GM12891 (cell line): ENCODE results near the gene KIF13A.

Source experiments
- DNase-seq: peaks from one replicate; pipeline ENCODE4 v3.0.0; 2011; ENCODE audit warnings: low spot score; ENCODE audit not compliant: insufficient read length
- FAIRE-seq: peaks from 2 replicates; lab custom pipeline; 2011; peaks lifted over from hg19 to GRCh38; lab: Jason Lieb, UNC
- PAX5 ChIP-seq: IDR thresholded peaks from 2 replicates; pipeline ENCODE4 v1.6.1; 2011; ENCODE audit warnings: low read length, moderate library complexity, mild to moderate bottlenecking; ENCODE audit not compliant: insufficient read depth, severe bottlenecking
- POLR2A ChIP-seq: IDR thresholded peaks from 2 replicates; pipeline ENCODE4 v1.6.1; 2011; ENCODE audit warnings: low read depth, low read length, control low read depth
- POLR2AphosphoS5 ChIP-seq: IDR thresholded peaks from 2 replicates; pipeline ENCODE4 v1.6.1; 2011; ENCODE audit warnings: low read depth, low read length, control low read depth
- POU2F2 ChIP-seq: IDR thresholded peaks from 2 replicates; pipeline ENCODE4 v1.6.1; 2011; ENCODE audit warnings: low read depth, mild to moderate bottlenecking, control low read depth, low read length, moderate library complexity
- SPI1 ChIP-seq: IDR thresholded peaks from 2 replicates; pipeline ENCODE4 v1.6.1; 2011; ENCODE audit warnings: low read depth, low read length, control low read depth
- TAF1 ChIP-seq: IDR thresholded peaks from 2 replicates; pipeline ENCODE4 v1.6.1; 2011; ENCODE audit warnings: low read depth, low read length, control low read depth

KIF13A gene

GRCh38 chr6:17719323-17720041, 268.0 kb downstream of the KIF13A start:
- FAIRE-seq = no peak
- TF ChIP-seq POLR2AphosphoS5 = no peak
- no peak for TF ChIP-seq TAF1
- no peak for TF ChIP-seq POU2F2
- no peak for TF ChIP-seq SPI1
- no peak for TF ChIP-seq PAX5
- no peak for TF ChIP-seq POLR2A
- no peak for DNase-seq

DNA sequence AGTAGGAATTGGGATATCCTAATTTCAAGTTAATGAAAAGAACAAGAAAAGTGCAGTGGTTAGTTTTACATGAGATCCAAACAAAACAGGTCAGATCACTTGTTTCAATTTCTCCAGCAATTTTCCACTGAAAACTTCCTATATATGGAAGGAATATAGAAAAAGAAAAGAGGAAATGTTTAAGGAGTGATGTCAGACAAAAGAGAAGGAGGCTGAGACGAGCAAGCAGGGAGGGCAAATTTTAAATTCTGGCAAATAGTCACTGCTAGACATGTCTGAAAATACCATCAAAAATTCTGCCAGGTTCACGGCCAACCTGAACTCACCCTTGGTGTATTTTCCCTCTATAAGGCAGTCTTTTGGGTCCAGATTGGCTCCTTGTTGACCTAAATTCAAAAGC, 271.2 kb downstream of the KIF13A start:
- FAIRE-seq (no peak), DNase-seq (no peak)
- TF ChIP-seq POLR2A (no peak), SPI1 (no peak), POLR2AphosphoS5 (no peak), PAX5 (no peak), POU2F2 (no peak), TAF1 (no peak)

DNA sequence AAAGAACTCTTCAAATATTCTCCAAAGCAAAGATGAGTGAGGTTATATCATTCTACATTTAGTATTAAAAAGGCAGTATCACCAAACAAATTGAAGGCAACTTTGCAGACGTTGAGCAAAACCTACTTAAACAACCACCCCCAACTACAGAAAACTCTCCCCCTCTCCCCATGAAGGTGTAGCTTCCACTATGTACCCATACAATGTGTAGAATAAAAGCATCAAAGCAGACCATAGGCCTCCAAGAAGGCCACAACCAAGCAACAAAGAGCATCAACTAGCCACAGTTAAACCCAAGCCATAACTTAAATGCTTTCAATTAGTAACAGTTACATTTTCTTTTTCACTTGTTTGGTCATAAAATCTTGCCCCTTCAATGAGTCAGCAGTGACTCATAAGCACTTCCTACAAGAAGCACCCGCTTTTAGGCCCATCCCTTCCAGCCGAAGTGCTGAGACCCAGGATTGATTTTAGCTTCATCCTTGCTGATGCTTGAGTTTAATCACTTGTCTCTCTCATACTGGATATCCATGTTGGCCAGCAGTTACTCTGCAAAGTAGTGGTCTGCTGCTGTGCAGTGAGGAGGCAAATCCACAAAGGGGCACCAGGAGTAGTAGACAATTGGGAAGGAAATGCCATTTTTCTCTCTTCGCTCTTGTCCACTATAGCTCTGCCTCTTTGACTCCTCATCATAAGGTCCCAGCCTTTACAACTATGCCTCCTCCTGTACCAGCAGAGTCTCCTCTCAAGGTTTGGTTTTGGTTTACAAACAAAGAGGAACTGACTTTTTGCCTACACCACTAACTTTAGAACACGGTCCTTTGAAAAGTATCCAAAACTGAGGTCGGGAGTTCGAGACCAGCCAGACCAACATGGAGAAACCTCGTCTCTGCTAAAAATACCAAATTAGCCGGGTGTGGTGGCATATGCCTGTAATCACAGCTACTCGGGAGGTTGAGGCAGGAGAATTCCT, 272.3 kb downstream of the KIF13A start:
- FAIRE-seq (peak; percentile 28), DNase-seq (no peak)
- TF ChIP-seq POLR2AphosphoS5 (no peak), TAF1 (no peak), SPI1 (peak; percentile 65), PAX5 (no peak), POU2F2 (no peak), POLR2A (no peak)

- FAIRE-seq (no peak), DNase-seq (no peak)
- no peak for TF ChIP-seq PAX5
- no peak for TF ChIP-seq TAF1
- no peak for TF ChIP-seq POU2F2
- TF ChIP-seq POLR2AphosphoS5 = no peak
- TF ChIP-seq SPI1 = no peak
- TF ChIP-seq POLR2A = no peak
Observed at GRCh38 chr6:17714177-17714576, 273.3 kb downstream of the KIF13A start.

GRCh38 chr6:17712576-17712975, 274.9 kb downstream of the KIF13A start:
- DNase-seq = no peak
- no peak for TF ChIP-seq POLR2AphosphoS5
- no peak for TF ChIP-seq SPI1
- TF ChIP-seq PAX5 = no peak
- TF ChIP-seq POU2F2 = no peak
- no peak for TF ChIP-seq POLR2A
- TF ChIP-seq TAF1 = no peak
- FAIRE-seq = no peak

GRCh38 chr6:17710331-17710730, 277.1 kb downstream of the KIF13A start:
- TF ChIP-seq POU2F2 (no peak), SPI1 (no peak), PAX5 (no peak), TAF1 (no peak), POLR2A (no peak), POLR2AphosphoS5 (no peak)
- no peak for FAIRE-seq

DNA sequence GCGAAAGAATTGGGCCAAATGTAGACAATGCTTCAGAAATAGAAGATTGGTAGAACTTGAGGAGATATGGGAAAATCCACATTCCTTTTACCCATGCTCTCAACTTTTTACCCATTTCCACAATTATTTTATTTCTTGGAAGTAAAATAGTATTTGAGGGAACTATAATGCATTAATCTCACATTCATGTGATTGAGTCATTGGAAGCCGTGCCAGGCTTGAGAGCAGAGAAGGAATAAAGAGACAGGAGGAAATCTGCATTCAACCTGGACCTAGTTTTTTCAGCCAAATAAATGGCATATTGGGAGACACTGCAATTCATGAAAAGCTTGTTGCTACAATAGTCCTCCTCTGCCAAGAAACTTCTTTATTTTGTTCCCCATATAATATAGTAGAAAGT, 278.0 kb downstream of the KIF13A start:
- FAIRE-seq (no peak), DNase-seq (no peak)
- TF ChIP-seq SPI1 = no peak
- TF ChIP-seq POU2F2 = no peak
- TF ChIP-seq PAX5 = no peak
- TF ChIP-seq POLR2AphosphoS5 = no peak
- no peak for TF ChIP-seq TAF1
- TF ChIP-seq POLR2A = no peak

More at GRCh38 chr6:17710331-17710730, 277.1 kb downstream of the KIF13A start:
- DNase-seq = no peak
